Measurements from ENCODE around the gene CMTM5.

Gene CMTM5

GRCh38 chr14:23358042-23358441, 18.8 kb upstream of the CMTM5 start:
- no peak for DNase-seq

GRCh38 chr14:23358553-23359166, 18.2 kb upstream of the CMTM5 start:
- DNase-seq = no peak

- DNase-seq = no peak
Observed at GRCh38 chr14:23359167-23359626, 17.6 kb upstream of the CMTM5 start.

GRCh38 chr14:23359722-23360447, 17.0 kb upstream of the CMTM5 start:
- no peak for DNase-seq

DNA sequence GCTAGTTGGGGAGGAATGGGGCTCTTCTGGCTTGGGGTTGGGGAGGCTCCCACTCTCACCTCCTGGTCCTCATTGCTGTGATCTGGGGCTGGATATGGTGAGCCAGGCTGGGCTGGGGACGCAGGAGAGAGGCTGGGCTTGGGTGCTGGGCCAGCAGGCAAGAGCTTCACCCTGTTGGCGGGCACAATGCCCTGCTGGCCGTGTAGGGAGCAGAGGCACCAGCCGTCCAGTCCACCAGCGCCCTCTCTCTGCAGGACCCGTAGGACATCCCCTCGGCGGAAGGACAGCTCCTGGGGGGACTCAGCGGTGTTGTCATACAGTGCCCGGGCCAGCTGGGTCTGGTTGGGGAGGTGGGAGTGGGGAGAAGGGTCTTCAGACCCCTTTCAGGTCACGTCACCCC, 16.4 kb upstream of the CMTM5 start:
- DNase-seq = no peak

DNA sequence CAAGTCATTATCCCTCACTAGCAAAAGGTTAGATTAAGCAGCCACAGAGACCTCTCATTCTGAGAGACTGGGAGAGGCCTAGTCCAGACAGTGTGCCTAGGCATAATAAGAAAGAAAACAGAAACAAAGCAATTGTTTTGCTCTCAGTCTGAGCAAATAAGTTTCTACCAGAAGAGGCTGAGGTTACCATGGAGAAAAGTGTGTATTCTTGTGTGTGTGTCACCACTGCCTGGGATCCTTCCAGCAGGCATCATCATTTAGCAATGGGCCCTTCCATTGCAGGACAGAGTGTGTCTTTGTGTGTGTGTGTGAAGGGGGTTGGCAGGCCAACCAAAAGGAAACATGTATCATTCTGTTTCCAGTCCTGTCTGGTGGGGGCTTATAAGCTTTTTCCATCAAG, 15.5 kb upstream of the CMTM5 start:
- no peak for DNase-seq

GRCh38 chr14:23361763-23362162, 15.1 kb upstream of the CMTM5 start:
- DNase-seq = no peak

- no peak for DNase-seq
Observed at GRCh38 chr14:23362200-23362599, 14.6 kb upstream of the CMTM5 start.

DNA sequence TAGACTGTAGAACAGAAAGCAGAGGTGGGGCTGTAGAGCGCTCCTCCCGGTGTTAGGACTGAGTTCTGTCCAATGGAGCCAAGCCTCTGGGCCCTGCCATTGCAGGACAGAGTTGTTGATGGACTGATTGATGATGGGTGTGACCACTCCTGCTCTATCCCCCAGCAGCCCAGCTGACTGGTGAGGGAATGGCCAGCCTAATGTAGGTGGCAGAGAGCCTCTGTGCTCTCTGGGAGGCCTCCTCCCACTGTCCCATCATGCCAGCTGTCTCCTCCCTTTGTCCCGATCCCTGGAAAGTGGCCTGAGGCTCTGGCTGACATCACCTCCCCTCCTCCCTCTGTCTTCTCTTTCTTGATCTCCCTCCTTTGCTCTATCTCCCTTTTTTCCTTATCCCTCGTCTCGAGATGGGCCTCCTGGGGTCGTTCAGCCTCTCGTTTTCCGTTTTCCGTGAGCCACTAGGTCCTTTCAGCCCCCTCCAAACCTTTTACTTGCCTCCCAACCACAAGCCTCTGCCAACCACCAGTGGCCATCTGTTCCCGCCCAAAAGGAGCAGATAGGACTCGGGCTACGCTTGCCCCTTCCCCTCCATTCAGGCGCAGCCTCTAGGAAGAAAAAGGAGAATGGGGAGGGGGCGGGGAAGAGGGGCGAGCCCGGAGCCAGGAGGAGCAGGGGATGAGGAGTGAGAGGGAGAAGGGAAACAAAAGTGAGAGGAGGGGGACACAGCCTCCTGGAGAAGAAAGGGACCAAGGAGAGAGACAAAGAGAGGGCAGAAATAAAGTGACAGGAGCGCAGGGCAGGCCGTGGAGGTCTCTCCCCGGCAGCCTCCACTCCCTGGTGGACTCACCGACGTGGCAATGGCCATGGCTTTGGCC, 12.4 kb upstream of the CMTM5 start:
- DNase-seq = no peak

DNA sequence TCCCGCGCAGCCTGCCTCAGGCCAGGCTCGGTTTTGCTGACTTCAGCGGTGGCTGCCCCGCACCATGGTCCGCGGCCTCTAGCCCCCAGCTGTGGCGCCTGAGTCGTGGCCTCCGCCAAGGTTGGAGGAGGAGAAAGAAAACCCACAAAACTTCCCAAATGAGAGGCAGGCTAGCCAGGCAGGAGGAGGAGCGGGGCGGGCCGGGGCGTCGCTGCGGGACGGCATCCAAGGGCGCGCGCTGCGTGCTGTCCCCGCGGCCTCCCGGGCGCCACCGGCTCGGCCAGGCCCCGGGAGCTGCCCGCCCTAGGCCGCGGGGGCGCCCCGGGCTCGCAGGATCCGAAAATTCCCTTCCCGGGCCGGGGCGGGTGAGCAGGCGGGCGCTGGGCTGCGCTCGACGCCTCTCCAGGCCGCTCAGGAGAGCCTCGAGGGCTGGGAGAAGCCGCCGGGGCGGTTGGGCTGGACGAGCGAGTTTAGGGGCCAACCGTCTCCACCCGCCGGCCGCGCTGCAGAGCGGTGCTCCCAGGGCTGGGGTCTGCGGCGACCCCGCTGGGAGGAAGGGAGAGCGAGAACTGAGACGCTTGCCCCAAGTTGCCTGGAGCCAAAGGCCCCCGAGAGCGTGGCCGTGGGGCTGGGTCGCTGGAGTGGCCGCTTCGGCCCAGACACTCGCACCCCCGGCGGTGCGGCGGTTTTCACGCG, 11.7 kb upstream of the CMTM5 start, which contains the start of gene EFS:
TSS of gene EFS (minus strand) at position 137 of the 696 bp plus-strand sequence. CDS start 147 bp downstream, outside the sequence.
- DNase-seq = no peak

- DNase-seq = no peak
Observed at GRCh38 chr14:23365732-23366425, 11.0 kb upstream of the CMTM5 start.

- DNase-seq = no peak
Observed at GRCh38 chr14:23366426-23366921, 10.4 kb upstream of the CMTM5 start.

DNA sequence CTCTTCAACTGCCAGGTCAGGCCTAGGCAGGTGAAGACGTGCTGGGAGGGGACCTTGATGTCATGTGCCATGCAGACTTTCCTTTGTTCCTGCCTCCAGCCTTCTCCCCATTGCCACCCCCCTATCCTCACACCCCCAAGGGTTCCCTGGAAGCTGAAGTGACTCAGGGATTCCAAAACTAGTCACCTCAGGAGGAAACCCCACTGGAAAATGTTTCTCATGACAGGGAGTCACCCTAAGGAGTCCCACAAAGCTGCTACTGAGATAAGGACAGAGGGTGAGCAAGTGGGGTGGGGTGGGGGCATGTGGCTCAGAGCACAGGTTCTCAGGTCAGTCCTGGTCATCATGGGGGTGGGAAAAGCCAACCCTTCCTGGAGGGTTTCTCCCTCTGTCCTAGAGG, 6.6 kb upstream of the CMTM5 start:
- DNase-seq = no peak

GRCh38 chr14:23371865-23372264, 5.0 kb upstream of the CMTM5 start:
- no peak for DNase-seq

DNA sequence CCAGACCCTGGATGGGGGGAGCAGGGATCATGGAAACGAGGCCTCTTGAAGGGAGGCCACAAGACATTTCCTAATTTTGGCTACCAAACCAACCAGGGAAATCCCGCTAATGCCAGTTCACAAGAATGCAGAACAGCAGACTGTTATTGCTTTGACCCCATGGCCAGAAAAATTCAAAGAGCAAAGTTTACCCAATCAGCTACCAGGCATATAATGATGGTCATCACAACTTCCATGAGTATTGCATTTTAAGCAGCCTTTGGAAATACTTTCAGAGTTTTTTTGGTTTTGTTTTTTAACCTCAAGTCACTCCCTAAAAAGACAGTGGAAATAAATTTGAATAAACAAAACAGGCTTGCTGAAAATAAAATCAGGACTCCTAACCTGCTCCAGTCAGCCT, 4.3 kb upstream of the CMTM5 start, which contains the start of gene IL25:
TSS of gene IL25 (plus strand) at position 301 of the 400 bp plus-strand sequence.
- DNase-seq = no peak

- no peak for DNase-seq
Observed at GRCh38 chr14:23373041-23373440, 3.8 kb upstream of the CMTM5 start.

GRCh38 chr14:23375527-23376251, 1.2 kb upstream of the CMTM5 start:
- DNase-seq = no peak

DNA sequence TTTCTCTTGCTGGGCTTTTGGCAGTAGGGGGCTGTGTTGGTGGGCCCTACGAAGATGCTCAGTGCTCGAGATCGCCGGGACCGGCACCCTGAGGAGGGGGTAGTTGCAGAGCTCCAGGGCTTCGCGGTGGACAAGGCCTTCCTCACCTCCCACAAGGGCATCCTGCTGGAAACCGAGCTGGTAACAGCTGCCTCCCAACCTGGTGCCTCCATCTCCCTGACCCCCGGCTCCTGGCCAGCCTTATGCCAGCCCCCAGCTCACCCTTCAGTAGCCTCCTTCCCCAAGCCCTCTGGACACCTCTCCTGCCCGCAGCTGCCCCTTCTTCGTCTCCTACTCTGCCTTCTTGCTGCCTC, 328 bp downstream of the CMTM5 start:
- DNase-seq = no peak

DNA sequence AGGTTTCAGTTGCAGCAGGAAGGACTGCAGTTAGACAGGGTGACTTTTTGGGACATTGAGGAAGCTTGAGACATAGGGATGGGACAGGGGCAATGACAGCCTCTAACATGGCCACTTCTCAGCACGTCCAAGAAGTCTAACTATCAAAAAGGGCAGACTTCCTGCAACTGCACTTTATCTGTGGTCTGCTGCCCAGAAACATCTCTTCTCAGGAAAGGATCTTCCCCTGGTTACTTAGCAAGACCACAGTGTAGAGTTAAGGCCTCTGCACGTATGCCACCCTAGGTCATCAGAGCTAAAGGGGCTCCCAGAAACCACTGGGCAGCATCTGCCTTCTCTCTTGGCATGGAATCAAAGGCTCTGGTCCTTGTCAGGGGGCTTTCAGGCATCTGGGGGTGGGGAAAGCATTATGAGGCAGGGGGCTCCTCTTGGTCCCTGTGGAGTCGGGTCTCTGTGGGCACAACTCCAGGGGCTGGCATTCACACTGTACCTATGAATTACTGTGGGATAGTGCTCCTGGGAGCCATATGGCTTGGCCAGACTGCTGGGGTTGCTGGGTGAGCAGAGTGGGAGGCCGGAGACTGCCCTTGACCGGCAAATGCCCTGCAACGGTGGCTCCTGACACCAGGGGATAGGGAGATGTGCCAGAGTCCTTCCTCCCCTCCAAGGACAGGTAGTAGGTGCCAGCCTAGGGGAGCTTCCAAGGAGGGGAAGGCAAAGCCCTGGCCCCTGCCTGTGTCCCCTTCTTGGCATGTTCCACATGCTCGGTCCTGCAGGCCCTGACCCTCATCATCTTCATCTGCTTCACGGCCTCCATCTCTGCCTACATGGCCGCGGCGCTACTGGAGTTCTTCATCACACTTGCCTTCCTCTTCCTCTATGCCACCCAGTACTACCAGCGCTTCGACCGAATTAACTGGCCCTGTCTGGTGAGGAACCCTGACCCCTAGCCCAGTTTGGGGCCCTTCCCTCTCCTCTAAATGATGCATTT, 1.0 kb downstream of the CMTM5 start:
- no peak for DNase-seq
